GM19395 (cell line): ENCODE data around the gene RANBP17.
"Not testable (repeated sequence)": the region's sequence is repeated elsewhere in the genome, so short reads cannot be mapped to it uniquely, and the experiment has no call there.

ENCODE experiments used
- ATAC-seq: cut with Tn5 transposase; IDR thresholded peaks from one replicate; pipeline ENCODE4 v1.9.1; 2021; ENCODE audit warnings: mild to moderate bottlenecking, moderate library complexity; ENCODE audit not compliant: unreplicated experiment

The RANBP17 gene

GRCh38 chr5:171283753-171284152, 421.9 kb downstream of the RANBP17 start:
- no peak for ATAC-seq

- ATAC-seq: no peak
Measured at GRCh38 chr5:171285465-171285864, 423.6 kb downstream of the RANBP17 start.

GRCh38 chr5:171288066-171288465, 426.2 kb downstream of the RANBP17 start:
- ATAC-seq: no peak

- ATAC-seq: no peak
Measured at GRCh38 chr5:171291371-171291770, 429.6 kb downstream of the RANBP17 start.

- ATAC-seq: no peak
Measured at GRCh38 chr5:171295299-171295698, 433.5 kb downstream of the RANBP17 start.

- ATAC-seq: no peak
Measured at GRCh38 chr5:171295801-171296200, 434.0 kb downstream of the RANBP17 start.

GRCh38 chr5:171297941-171298340, 436.1 kb downstream of the RANBP17 start:
- not testable (repeated sequence) for ATAC-seq

- ATAC-seq: no peak
Measured at GRCh38 chr5:171299228-171299627, 437.4 kb downstream of the RANBP17 start.

GRCh38 chr5:171299851-171300250, 438.0 kb downstream of the RANBP17 start:
- no peak for ATAC-seq

GRCh38 chr5:171300358-171300757, 438.5 kb downstream of the RANBP17 start:
- ATAC-seq: no peak

GRCh38 chr5:171306166-171306565, 444.3 kb downstream of the RANBP17 start:
- ATAC-seq: no peak

GRCh38 chr5:171306781-171307591, 445.2 kb downstream of the RANBP17 start:
- ATAC-seq: no peak

- ATAC-seq: no peak
Measured at GRCh38 chr5:171307789-171308452, 446.1 kb downstream of the RANBP17 start.

- no peak for ATAC-seq
Measured at GRCh38 chr5:171308453-171309275, 446.8 kb downstream of the RANBP17 start, which contains the start of gene TLX3. TSS of gene TLX3 (plus strand) at chr5:171309248. CDS start at chr5:171309366, 118 bp downstream.

GRCh38 chr5:171309276-171310211, 447.7 kb downstream of the RANBP17 start:
- no peak for ATAC-seq

- ATAC-seq: no peak
Measured at GRCh38 chr5:171310212-171310818, 448.5 kb downstream of the RANBP17 start.

GRCh38 chr5:171310819-171311321, 449.1 kb downstream of the RANBP17 start:
- no peak for ATAC-seq

GRCh38 chr5:171311322-171312077, 449.7 kb downstream of the RANBP17 start:
- ATAC-seq: no peak
